SIG-M5 treated with dmso at 0.1 percent for 504 hours (cell line): ENCODE data around the gene TMIE.

Source experiments
- DNase-seq: peaks from one replicate; lab custom pipeline; 2025; ENCODE audit not compliant: unreplicated experiment; lab: John Stamatoyannopoulos, UW

The TMIE gene

GRCh38 chr3:46756642-46757041, 55.5 kb downstream of the TMIE start:
- DNase-seq, result no peak

- DNase-seq, result no peak
Observed at GRCh38 chr3:46759239-46760167, 58.3 kb downstream of the TMIE start.
